AG04450 (cell line): Measurements from ENCODE around the gene NCF4. TPM values are rescaled to one million over a fixed set of nuclear protein-coding genes. Genes with fewer than 3 reads are reported as not detected.

Experiments used
- CTCF ChIA-PET: fragments of 300-600, 350-600 bp; formaldehyde crosslinking; extraction: SDS; loops from one replicate; lab custom pipeline; 2022; ENCODE audit warnings: antibody characterized with exemption, inconsistent platforms; lab: Charles Lee
- POLR2A ChIA-PET: fragments of 350-600 bp; formaldehyde crosslinking; extraction: SDS; loops from one replicate; lab custom pipeline; 2021; ENCODE audit warnings: antibody characterized with exemption, inconsistent platforms; lab: Yijun Ruan, JAX
- DNase-seq: peaks from one replicate; pipeline ENCODE4 v3.0.0-alpha.2; 2011; ENCODE audit warnings: low read depth, low spot score
- H3K27ac ChIP-seq: one replicate; pipeline ENCODE4 v1.5.1; 2012; ENCODE audit warnings: low read depth, low read length, control low read depth
- H3K27me3 ChIP-seq: one replicate; pipeline ENCODE4 v1.6.0; 2012; ENCODE audit warnings: low read length; ENCODE audit not compliant: control insufficient read depth, insufficient read depth
- H3K4me3 ChIP-seq: 2 replicates; pipeline ENCODE4 v1.5.1; 2011; ENCODE audit warnings: mild to moderate bottlenecking, low read depth, low read length, control low read depth
- H3K9me3 ChIP-seq: 2 replicates; pipeline ENCODE4 v1.5.1; 2012; ENCODE audit warnings: low read length; ENCODE audit not compliant: control insufficient read depth, insufficient read depth
- polyA plus RNA-seq: library from polyadenylated mRNA; depleted of rRNA; stranded (reverse); fragments of >200 nt; gene quantifications from 2 replicates; pipeline ENCODE4 v1.2.3, GENCODE V29; 2011
- TF ChIP-seq, protein P1 (sequence below): IDR thresholded peaks from 2 replicates; pipeline ENCODE4 v1.5.1; 2011; ENCODE audit warnings: low read depth, low read length, control low read depth, inconsistent platforms

NCF4 gene
- polyA plus RNA-seq, 1 experiment: not detected

DNA sequence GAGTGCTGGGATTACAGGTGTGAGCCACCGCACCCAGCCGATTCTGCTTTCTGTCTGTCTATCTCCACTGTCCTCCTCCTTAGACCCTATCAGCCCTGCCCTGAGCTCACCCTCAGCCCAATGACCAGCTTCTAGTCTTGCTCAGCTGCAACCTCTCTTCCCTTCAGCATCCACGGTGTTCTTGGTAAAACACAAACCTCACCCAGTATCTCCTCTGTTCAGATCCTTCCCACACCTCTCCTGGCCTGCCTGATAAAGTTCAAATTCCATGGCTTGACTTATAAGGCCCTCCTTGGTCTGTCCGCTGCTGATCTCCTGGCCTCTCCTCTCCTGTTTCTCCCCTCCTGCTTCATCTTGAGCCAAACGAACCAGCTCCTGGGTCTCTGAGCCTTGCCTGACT lies 14.5 kb upstream of the NCF4 start:
- no peak for DNase-seq
- Histone ChIP-seq H3K4me3 (no peak overlapping the region), H3K27ac (no peak overlapping the region), H3K27me3 (peaks cover 20% of the 10 kb centered on the region), H3K9me3 (no peaks in the 10 kb centered on the region)
- TF ChIP-seq, protein P1, sequence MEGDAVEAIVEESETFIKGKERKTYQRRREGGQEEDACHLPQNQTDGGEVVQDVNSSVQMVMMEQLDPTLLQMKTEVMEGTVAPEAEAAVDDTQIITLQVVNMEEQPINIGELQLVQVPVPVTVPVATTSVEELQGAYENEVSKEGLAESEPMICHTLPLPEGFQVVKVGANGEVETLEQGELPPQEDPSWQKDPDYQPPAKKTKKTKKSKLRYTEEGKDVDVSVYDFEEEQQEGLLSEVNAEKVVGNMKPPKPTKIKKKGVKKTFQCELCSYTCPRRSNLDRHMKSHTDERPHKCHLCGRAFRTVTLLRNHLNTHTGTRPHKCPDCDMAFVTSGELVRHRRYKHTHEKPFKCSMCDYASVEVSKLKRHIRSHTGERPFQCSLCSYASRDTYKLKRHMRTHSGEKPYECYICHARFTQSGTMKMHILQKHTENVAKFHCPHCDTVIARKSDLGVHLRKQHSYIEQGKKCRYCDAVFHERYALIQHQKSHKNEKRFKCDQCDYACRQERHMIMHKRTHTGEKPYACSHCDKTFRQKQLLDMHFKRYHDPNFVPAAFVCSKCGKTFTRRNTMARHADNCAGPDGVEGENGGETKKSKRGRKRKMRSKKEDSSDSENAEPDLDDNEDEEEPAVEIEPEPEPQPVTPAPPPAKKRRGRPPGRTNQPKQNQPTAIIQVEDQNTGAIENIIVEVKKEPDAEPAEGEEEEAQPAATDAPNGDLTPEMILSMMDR: no peak
- CTCF ChIA-PET: interaction anchor here (0.7 to 2.1 kb wide), 2 partner anchors 10 to 27 kb away, joined by 4 to 22 read pairs; no protein-coding TSS in a partner anchor
- POLR2A ChIA-PET: interaction anchor here (0.7 kb wide), 1 partner anchor 76 kb away, joined by 4 read pairs; no protein-coding TSS in a partner anchor

DNA sequence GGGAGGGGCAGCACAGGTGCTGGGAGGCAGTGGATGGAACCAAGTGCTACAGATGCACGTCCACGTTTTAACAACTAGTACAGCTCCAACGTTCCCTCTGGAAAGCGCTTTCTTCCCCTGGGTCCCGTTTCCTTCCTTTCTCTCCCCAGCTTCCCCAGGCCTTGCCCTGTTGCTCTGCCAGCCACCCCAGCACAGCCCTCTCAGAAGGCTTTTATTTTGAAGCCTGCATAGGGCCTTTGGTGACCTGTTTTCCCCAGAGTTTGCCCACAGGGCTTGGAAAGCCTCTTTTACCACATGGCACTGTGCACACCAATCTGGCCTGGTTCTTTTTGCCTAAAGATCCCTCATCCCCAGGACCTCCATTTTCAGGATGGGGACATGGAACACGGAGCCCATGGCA lies 13.9 kb upstream of the NCF4 start:
- H3K27ac ChIP-seq: no peak overlapping the region
- no peak overlapping the region for H3K4me3 ChIP-seq
- ChIA-PET POLR2A (no interaction called here), CTCF (no interaction called here)
- H3K27me3 ChIP-seq: peaks cover 20% of the 10 kb centered on the region
- H3K9me3 ChIP-seq: no peaks in the 10 kb centered on the region
- TF ChIP-seq, protein P1: no peak
- DNase-seq: no peak

DNA sequence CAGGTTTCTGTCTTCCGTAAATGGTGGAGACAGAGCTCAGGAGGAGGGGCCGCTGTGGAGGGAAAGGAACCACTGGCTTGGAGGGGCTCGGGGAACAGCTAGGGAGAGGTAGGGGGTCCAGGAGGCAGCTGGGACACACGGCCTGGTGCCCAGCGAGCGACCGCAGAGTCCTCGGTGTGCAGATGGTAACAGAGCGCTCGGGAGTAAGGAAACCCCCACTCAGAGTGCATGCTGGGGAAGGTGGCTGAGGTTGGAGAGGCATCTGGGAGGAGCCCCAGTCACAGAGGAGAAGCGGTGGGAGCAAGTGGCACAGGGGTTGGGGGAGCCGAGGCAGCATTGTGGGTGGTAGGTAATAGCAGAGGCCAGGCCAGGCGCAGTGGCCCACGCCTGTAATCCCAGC lies 10.8 kb upstream of the NCF4 start:
- no peak overlapping the region for H3K27ac ChIP-seq
- CTCF ChIA-PET: no interaction called here
- TF ChIP-seq, protein P1: no peak
- peaks cover 11% of the 10 kb centered on the region for H3K27me3 ChIP-seq
- DNase-seq: no peak
- peaks cover 6% of the 10 kb centered on the region for H3K9me3 ChIP-seq
- no peak overlapping the region for H3K4me3 ChIP-seq
- POLR2A ChIA-PET: no interaction called here

DNA sequence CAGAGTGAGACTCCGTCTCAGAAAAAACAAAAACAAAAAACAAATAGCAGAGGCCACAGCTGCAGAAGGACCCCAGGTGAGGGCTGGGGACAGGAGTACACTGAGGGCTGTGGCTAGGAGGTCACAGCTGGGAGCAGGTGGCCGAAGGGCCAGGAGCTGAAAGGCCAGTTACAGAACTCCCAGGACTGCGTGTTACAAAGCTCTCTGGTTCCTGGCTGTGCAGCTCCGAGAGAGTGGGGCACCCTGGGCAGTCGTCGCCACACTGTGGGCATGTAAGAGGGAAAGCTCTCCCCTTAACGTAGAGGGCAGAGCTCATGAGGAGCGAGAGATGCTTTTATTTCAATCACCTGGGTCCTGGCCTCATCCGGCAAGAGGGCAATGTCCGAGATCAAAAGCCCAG lies 10.1 kb upstream of the NCF4 start:
- POLR2A ChIA-PET: no interaction called here
- TF ChIP-seq, protein P1: no peak
- no peak overlapping the region for H3K4me3 ChIP-seq
- H3K27me3 ChIP-seq: peaks cover 7% of the 10 kb centered on the region
- CTCF ChIA-PET: no interaction called here
- peaks cover 6% of the 10 kb centered on the region for H3K9me3 ChIP-seq
- no peak for DNase-seq
- no peak overlapping the region for H3K27ac ChIP-seq

DNA sequence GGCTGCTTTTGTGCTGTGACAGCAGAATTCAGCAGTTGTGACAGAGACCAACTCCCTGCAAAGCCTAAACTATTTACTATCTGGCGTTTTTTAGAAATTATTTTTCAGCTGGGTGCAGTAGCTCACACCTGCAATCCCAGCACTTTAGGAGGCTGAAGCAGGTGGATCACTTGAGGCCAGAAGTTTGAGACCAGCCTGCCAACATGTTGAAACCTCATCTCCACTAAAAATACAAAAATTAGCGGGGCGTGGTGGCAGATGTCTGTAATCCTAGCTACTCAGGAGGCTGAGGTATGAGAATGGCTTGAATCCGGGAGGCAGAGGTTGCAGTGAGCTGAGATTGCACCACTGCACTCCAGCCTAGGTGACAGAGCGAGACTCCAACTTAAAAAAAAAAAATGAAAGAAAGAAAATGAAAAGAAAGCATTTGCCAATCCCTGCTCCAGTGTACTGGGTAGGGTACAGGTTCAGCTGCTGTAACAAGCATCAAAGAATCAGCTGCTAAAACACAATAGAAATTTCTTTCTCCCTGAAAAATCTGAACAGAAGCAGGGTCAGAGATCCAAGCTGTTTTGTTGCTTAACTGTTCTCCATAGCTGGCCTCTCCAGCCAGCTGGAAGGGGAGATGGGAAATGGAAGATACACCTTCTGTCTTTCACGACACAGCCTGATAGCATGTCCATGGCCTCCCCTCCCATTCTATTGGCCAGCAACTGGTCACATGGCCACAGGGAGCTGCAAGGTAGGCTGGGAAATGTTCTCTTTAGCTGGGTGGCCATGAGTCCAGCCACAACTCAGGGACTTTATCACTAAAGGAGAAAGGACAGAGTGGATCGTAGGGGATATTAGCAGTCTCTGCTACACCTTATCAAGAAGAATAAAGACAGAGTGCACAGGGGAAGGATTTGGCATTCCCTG lies 8.5 kb upstream of the NCF4 start:
- no peak for DNase-seq
- Histone ChIP-seq H3K27ac (no peak overlapping the region), H3K27me3 (peaks cover 12% of the 10 kb centered on the region), H3K9me3 (peaks cover 6% of the 10 kb centered on the region), H3K4me3 (no peak overlapping the region)
- TF ChIP-seq, protein P1: no peak
- ChIA-PET POLR2A (no interaction called here), CTCF (interaction anchor here (0.8 to 2.1 kb wide), 6 partner anchors 66 to 308 kb away, joined by 3 to 11 read pairs (median 4); no protein-coding TSS in a partner anchor)
